Measurements from ENCODE around the gene ACOX3.

DNA sequence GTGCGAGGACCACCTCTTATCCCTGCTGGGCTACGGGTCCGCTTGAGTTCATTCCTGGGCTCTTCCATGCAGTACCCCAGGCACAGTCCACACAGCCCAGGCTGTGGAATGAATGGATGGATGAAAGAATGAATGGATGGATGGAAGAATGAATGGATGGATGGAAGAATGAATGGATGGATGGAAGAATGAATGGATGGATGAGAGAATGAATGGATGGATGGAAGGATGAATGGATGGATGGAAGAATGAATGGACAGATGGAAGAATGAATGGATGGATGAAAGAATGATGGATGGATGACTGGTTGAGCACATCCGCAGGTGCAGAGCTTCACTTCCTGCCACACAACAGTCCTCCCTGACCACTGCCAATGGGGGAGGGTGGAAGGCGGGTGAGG, 28.2 kb downstream of the ACOX3 start:
- TF ChIP-seq ASH2L (IDR thresholded peaks at IDR 0.05; ENCODE audit: low read length) (no peak), POU5F1 (IDR thresholded peaks at IDR 0.05; ENCODE audit: low read depth, low read length) (no peak), CBX8 (IDR thresholded peaks at IDR 0.05; ENCODE audit: borderline replicate concordance, low read depth, low read length) (no peak), EP300 (IDR thresholded peaks at IDR 0.05; ENCODE audit: borderline replicate concordance in 1 of 2, low read depth in 2 of 2, low read length in 2 of 2) (no peak)
- TF ChIP-seq, protein P1, sequence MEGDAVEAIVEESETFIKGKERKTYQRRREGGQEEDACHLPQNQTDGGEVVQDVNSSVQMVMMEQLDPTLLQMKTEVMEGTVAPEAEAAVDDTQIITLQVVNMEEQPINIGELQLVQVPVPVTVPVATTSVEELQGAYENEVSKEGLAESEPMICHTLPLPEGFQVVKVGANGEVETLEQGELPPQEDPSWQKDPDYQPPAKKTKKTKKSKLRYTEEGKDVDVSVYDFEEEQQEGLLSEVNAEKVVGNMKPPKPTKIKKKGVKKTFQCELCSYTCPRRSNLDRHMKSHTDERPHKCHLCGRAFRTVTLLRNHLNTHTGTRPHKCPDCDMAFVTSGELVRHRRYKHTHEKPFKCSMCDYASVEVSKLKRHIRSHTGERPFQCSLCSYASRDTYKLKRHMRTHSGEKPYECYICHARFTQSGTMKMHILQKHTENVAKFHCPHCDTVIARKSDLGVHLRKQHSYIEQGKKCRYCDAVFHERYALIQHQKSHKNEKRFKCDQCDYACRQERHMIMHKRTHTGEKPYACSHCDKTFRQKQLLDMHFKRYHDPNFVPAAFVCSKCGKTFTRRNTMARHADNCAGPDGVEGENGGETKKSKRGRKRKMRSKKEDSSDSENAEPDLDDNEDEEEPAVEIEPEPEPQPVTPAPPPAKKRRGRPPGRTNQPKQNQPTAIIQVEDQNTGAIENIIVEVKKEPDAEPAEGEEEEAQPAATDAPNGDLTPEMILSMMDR (IDR thresholded peaks at IDR 0.05; ENCODE audit: control extremely low read depth in 1 of 3, insufficient read depth in 1 of 3, low read depth in 1 of 3, low read length in 3 of 3): no peak
- TF ChIP-seq, protein P2, sequence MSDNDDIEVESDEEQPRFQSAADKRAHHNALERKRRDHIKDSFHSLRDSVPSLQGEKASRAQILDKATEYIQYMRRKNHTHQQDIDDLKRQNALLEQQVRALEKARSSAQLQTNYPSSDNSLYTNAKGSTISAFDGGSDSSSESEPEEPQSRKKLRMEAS (IDR thresholded peaks at IDR 0.05): no peak
